Breast epithelium (tissue), 3 donors: Measurements from ENCODE around the gene WDR36.

ENCODE experiments used
- CTCF ChIP-seq, 3 donors: fragments of 450-650 bp; IDR thresholded peaks; one replicate each; pipeline ENCODE4 v1.5.1; 2016 to 2017; ENCODE audit warnings: antibody characterized with exemption in 3 of 3, mild to moderate bottlenecking in 3 of 3, moderate library complexity in 3 of 3
- POLR2AphosphoS5 ChIP-seq, 3 donors: sonication (generic); formaldehyde crosslinking; IDR thresholded peaks; one replicate each; pipeline ENCODE4 v1.6.1; 2017; ENCODE audit warnings: antibody characterized with exemption in 3 of 3

GRCh38 chr5:111070272-111071134, 21.6 kb upstream of the WDR36 start:
- TF ChIP-seq CTCF (IDR thresholded peaks at IDR 0.05) (no peak), POLR2AphosphoS5 (IDR thresholded peaks at IDR 0.05) (no peak)
